Activated CD8-positive, alpha-beta T cell treated with anti-CD3 and anti-CD28 coated beads for 36 hours (primary cell): ENCODE measurements around the gene DNAH11. TPM values are rescaled to one million over a fixed set of nuclear protein-coding genes. Genes with fewer than 3 reads are reported as not detected.
"Not testable (repeated sequence)": the region's sequence is repeated elsewhere in the genome, so short reads cannot be mapped to it uniquely, and the experiment has no call there.

ENCODE experiments used
- ATAC-seq: fragments of 200-7000 bp; cut with Tn5 transposase; one replicate; pipeline ENCODE4 v1.10.0; 2021; ENCODE audit warnings: mild to moderate bottlenecking, moderate library complexity
- CTCF ChIA-PET: fragments of 350-600 bp; sonication (Branson Sonifier 250); formaldehyde crosslinking; loops from one replicate; lab custom pipeline; 2021; ENCODE audit warnings: antibody characterized with exemption; lab: Charles Lee
- POLR2A ChIA-PET: fragments of 350-600 bp; sonication (Branson Sonifier 250); formaldehyde crosslinking; loops from one replicate; lab custom pipeline; 2021; ENCODE audit warnings: antibody characterized with exemption; lab: Charles Lee
- DNase-seq: peaks from one replicate; pipeline ENCODE4 v3.0.0-alpha.2; 2020
- H3K27ac Mint-ChIP-seq: one replicate; pipeline ENCODE4 v1.8.0; 2021; ENCODE audit warnings: mild to moderate bottlenecking, mixed read lengths
- H3K27me3 Mint-ChIP-seq: one replicate; pipeline ENCODE4 v1.8.0; 2021; ENCODE audit warnings: mixed read lengths
- H3K36me3 Mint-ChIP-seq: one replicate; pipeline ENCODE4 v1.8.0; 2021; ENCODE audit warnings: low read depth, mixed read lengths
- H3K4me1 Mint-ChIP-seq: one replicate; pipeline ENCODE4 v1.8.0; 2021; ENCODE audit warnings: low read depth, mixed read lengths
- H3K4me3 Mint-ChIP-seq: one replicate; pipeline ENCODE4 v1.8.0; 2021; ENCODE audit warnings: mild to moderate bottlenecking, moderate library complexity, mixed read lengths
- H3K9me3 Mint-ChIP-seq: one replicate; pipeline ENCODE4 v1.8.0; 2021; ENCODE audit warnings: mixed read lengths
- intact Hi-C: fragments of 100-400 bp; cut with micrococcal nuclease; formaldehyde crosslinking; loops from one replicate; pipeline ENCODE4 v1.10.0; 2022
- total RNA-seq, 2 experiments: library from RNA; stranded (reverse); gene quantifications; one replicate each; pipeline ENCODE4 v1.2.3, GENCODE V29; 2021
- TF ChIP-seq, protein P1 (sequence below): fragments of 200-600 bp; IDR thresholded peaks from one replicate; pipeline ENCODE4 v1.8.0; 2022; ENCODE audit warnings: antibody characterized with exemption, mild to moderate bottlenecking

Gene DNAH11
- total RNA-seq, 2 experiments from 2014 or later: 2.3 to 2.7 TPM

DNA sequence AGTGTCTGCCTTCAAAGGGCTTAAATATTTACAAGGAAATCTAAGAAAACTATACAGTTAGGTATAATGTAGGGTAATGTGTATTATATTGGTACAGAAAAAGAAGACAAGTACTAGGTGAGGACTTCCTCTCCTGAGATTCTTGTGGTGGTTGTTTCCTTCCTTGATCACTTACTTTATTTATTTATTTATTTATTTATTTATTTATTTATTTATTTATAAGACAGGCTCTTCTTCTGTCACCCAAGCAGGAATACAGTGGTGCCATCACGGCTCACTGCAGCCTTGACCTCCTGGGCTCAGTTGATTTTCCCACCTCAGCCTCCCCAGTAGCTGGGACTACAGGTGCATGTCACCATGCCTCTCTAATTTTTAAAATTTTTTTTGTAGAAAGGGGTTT, 18.2 kb upstream of the DNAH11 start:
- TF ChIP-seq, protein P1, sequence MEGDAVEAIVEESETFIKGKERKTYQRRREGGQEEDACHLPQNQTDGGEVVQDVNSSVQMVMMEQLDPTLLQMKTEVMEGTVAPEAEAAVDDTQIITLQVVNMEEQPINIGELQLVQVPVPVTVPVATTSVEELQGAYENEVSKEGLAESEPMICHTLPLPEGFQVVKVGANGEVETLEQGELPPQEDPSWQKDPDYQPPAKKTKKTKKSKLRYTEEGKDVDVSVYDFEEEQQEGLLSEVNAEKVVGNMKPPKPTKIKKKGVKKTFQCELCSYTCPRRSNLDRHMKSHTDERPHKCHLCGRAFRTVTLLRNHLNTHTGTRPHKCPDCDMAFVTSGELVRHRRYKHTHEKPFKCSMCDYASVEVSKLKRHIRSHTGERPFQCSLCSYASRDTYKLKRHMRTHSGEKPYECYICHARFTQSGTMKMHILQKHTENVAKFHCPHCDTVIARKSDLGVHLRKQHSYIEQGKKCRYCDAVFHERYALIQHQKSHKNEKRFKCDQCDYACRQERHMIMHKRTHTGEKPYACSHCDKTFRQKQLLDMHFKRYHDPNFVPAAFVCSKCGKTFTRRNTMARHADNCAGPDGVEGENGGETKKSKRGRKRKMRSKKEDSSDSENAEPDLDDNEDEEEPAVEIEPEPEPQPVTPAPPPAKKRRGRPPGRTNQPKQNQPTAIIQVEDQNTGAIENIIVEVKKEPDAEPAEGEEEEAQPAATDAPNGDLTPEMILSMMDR: no peak
- Mint-ChIP-seq H3K36me3 (no peaks in the 10 kb centered on the region), H3K9me3 (peaks cover 4% of the 10 kb centered on the region), H3K4me3 (no peak overlapping the region), H3K27ac (no peak overlapping the region), H3K4me1 (no peaks in the 10 kb centered on the region), H3K27me3 (no peaks in the 10 kb centered on the region)
- ATAC-seq: no peak
- intact Hi-C loops: no loop called here
- ChIA-PET POLR2A (no interaction called here), CTCF (interaction anchor here (1.0 kb wide), 1 partner anchor 270 kb away, joined by 5 read pairs; no protein-coding TSS in a partner anchor)
- DNase-seq: no peak

DNA sequence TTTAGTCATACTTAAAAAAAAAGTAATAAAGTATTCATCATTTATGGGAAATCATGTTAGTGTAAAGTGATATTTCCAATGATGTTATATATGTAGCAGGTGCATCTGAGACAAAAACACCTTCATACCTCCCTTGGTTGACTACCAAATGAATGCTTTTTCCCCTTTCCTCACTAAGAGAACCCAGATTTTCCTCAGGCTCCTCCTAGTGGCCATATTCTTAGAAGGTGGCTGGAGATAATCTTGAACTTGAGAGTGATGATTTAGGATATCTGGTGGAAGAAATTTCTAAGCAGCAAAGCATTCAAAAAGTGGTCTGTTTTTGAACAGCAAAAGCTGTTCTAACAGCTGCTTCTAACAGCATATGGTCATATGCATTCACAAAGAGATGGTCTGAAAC, 16.8 kb upstream of the DNAH11 start:
- ChIA-PET POLR2A (no interaction called here), CTCF (interaction anchor here (0.9 to 2.1 kb wide), 5 partner anchors 12 to 274 kb away, joined by 3 to 7 read pairs (median 4); no protein-coding TSS in a partner anchor)
- ATAC-seq (no peak), DNase-seq (no peak)
- H3K36me3 Mint-ChIP-seq: no peaks in the 10 kb centered on the region
- intact Hi-C loops: no loop called here
- no peak overlapping the region for H3K4me3 Mint-ChIP-seq
- H3K9me3 Mint-ChIP-seq: peaks cover 4% of the 10 kb centered on the region
- no peaks in the 10 kb centered on the region for H3K27me3 Mint-ChIP-seq
- H3K4me1 Mint-ChIP-seq: no peaks in the 10 kb centered on the region
- no peak overlapping the region for H3K27ac Mint-ChIP-seq
- TF ChIP-seq, protein P1: no peak

DNA sequence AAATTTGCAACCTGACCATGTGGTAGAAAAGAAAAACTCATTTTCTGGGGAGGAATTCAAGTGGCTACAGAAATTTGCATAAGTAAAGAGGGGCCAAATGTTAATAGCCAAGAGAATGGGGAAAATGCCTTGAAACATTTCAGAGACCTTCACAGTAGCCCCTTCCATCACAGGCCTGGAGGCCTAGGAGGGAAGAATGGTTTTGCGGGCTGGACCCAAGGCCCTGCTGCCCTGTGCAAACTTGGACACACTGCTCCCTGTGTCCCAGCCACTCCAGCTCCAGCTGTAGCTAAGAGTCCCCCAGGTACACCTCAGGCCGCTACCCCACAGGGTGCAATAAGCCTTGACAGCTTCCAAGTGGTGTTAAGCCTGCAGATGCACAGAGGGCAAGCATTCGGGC, 16.4 kb upstream of the DNAH11 start:
- ChIA-PET CTCF (interaction anchor here (0.6 to 2.1 kb wide), 3 partner anchors 255 to 275 kb away, joined by 3 to 7 read pairs (median 4); no protein-coding TSS in a partner anchor), POLR2A (no interaction called here)
- no peak overlapping the region for H3K27ac Mint-ChIP-seq
- TF ChIP-seq, protein P1: no peak
- peaks cover 4% of the 10 kb centered on the region for H3K9me3 Mint-ChIP-seq
- ATAC-seq (no peak), DNase-seq (no peak)
- no peaks in the 10 kb centered on the region for H3K27me3 Mint-ChIP-seq
- H3K4me1 Mint-ChIP-seq: no peaks in the 10 kb centered on the region
- intact Hi-C loops: no loop called here
- H3K36me3 Mint-ChIP-seq: no peaks in the 10 kb centered on the region
- H3K4me3 Mint-ChIP-seq: no peak overlapping the region

DNA sequence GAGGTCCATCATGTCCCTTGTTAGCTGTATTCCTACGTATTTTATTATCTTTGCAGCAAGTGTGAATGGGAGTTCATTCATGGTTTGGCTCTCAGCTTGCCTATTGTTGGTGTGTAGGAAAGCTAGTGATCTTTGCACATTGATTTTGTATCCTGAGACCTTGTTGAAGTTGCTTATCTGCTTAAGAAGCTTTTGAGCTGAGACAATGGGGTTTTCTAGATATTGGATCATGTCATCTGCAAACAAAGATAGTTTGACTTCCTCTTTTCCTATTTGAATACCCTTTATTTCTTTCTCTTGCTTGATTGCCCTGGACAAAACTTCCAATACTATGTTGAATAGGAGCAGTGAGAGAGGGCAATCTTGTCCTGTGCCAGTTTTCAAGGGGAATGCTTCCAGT, 10.4 kb upstream of the DNAH11 start:
- H3K36me3 Mint-ChIP-seq, DNase-seq, H3K4me3 Mint-ChIP-seq, H3K9me3 Mint-ChIP-seq, intact Hi-C loops, POLR2A ChIA-PET, H3K4me1 Mint-ChIP-seq, ATAC-seq, H3K27ac Mint-ChIP-seq, H3K27me3 Mint-ChIP-seq, CTCF ChIA-PET: not testable (repeated sequence)

DNA sequence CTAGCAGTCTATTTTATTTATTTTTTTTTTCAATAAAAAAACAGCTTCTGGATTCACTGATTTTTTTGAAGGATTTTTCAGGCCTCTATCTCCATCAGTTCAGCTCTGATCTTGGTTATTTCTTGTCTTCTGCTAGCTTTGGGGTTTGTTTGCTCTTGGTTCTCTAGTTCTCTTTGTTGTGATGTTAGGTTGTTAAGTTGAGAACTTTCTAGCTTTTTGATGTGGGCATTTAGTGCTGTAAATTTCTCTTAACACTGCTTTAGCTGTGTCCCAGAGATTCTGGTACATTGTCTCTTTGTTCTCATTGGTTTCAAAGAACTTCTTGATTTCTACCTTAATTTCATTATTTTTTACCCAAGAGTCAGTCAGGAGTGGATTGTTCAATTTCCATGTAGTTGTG, 9.2 kb upstream of the DNAH11 start:
- H3K27me3 Mint-ChIP-seq, intact Hi-C loops, POLR2A ChIA-PET, H3K4me3 Mint-ChIP-seq, CTCF ChIA-PET, ATAC-seq, H3K36me3 Mint-ChIP-seq, DNase-seq, H3K9me3 Mint-ChIP-seq, H3K4me1 Mint-ChIP-seq, H3K27ac Mint-ChIP-seq: not testable (repeated sequence)

DNA sequence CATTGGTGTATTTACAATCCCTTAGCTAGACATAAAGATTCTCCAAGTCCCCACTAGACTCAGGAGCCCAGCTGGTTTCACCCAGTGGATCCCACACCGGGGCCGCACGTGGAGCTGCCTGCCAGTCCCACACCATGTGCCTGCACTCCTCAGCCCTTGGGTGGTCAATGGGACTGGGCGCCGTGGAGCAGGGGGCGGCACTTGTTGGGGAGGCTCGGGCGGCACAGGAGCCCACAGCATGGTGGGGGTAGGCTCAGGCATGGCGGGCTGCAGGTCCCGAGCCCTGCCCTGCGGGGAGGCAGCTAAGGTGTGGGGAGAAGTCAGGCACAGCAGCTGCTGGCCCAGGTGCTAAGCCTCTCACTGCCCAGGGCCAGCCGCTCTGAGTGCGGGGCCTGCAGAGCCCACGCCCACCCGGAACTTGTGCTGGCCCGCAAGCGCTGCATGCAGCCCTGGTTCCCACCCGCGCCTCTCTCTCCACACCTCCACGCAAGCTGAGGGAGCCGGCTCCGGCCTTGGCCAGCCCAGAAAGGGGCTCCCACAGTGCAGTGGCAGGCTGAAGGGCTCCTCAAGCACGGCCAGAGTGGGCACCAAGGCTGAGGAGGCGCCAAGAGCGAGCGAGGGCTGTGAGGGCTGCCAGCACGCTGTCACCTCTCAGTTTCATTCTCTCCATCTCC, 6.3 kb upstream of the DNAH11 start:
- H3K36me3 Mint-ChIP-seq, H3K4me1 Mint-ChIP-seq, H3K9me3 Mint-ChIP-seq, ATAC-seq, CTCF ChIA-PET, H3K27ac Mint-ChIP-seq, intact Hi-C loops, DNase-seq, H3K4me3 Mint-ChIP-seq, POLR2A ChIA-PET: not testable (repeated sequence)
- peaks cover 17% of the 10 kb centered on the region for H3K27me3 Mint-ChIP-seq
